ENCODE results near the gene BHMT.
"Not testable (repeated sequence)": the region's sequence is repeated elsewhere in the genome, so short reads cannot be mapped to it uniquely, and the experiment has no call there.

Gene BHMT

GRCh38 chr5:79172269-79172668, 60.7 kb downstream of the BHMT start:
- DNase-seq (ENCODE audit: low spot score) = no peak

- no peak for DNase-seq (ENCODE audit: low spot score)
These were observed 62.0 kb downstream of the BHMT start for GRCh38 chr5:79173626-79174025.

GRCh38 chr5:79180449-79180848, 68.8 kb downstream of the BHMT start:
- DNase-seq (ENCODE audit: low spot score) = not testable (repeated sequence)

- no peak for DNase-seq (ENCODE audit: low spot score)
These were observed 69.9 kb downstream of the BHMT start for GRCh38 chr5:79181419-79182022.
